Embryonic facial prominence (tissue), 1 donor: ENCODE data around the gene ANKRD17.
"Not testable (repeated sequence)": the region's sequence is repeated elsewhere in the genome, so short reads cannot be mapped to it uniquely, and the experiment has no call there.

Experiments used
- DNase-seq: peaks from one replicate; pipeline ENCODE4 v3.0.0-alpha.2; 2016; ENCODE audit errors: extremely low spot score

Gene ANKRD17

DNA sequence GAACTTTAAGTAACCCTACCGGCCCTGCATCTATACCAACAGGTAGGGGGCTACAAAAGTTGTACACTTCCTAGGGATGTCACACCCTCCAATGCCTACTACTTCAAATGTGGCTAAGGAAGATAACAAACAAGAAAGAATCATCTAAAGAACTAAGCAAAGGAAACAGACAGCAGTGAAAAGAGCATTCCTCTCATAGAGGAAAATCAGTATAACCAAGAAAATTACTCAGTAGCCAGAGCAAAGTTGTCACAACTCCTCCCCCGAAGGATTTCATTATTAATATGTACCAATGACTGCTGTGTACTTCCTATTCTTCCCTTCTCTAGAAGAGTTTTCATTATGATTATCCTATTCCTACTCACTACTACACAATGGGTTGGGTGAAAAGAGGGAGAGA is 12.6 kb downstream of the ANKRD17 start:
- no peak for DNase-seq

DNA sequence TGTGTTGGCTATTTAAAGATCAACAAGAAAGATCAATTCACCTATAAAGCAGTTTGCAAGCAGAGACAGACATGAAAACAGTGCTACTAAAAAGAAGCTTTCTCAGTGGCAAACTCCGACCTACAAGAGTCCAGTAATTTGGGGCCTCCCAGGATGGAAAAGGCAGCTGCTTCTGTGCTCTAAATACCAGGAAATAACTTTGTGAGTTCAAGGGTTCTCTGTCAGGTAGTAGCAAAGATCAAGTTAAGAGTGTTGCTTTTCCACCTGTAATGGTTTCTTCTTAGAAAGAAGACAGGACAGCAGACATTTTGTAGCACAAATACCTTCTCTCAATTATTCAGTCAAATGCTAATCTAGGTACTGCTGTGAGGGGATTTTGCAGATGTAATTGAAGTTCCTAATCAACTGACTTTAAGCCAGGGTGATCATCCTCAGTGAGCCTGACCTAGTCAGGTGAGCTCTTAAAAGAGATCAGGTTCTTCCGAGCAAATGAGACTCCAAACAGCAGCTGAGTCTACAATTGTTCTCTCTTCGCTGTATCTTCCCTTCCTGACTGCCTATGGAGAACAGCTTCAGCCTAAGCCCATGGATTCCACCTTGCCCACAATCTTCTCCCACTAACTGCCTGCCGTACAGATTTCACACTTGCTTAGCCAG is 13.5 kb downstream of the ANKRD17 start:
- DNase-seq, result no peak

GRCh38 chr4:73237044-73237443 is 21.6 kb downstream of the ANKRD17 start:
- DNase-seq, result no peak

GRCh38 chr4:73236151-73236550 is 22.4 kb downstream of the ANKRD17 start:
- DNase-seq, result no peak

DNA sequence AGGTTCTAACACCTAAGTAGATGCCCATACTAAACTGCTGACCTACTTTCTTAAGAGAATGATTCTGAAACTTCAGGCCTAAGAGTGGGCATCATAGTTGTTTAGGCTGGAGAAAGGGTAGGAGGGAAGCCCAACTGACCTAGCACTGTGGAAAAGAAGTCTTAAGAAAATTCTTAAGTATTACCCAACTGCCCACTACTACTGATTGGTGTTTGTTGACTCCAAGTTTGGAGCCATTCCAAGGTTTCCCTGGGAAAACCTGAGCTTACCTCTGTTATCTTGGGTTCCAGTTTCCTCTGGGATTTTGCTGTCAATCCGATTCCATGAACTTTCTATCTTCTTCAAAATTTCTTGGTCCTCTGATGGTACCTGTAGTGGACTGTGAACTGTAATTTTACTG is 23.9 kb downstream of the ANKRD17 start:
- no peak for DNase-seq

- DNase-seq, result no peak
Observed at GRCh38 chr4:73231518-73232487, 26.8 kb downstream of the ANKRD17 start.

GRCh38 chr4:73230865-73231517 is 27.6 kb downstream of the ANKRD17 start:
- no peak for DNase-seq

- DNase-seq, result not testable (repeated sequence)
Observed at GRCh38 chr4:73228800-73229199, 29.8 kb downstream of the ANKRD17 start.

DNA sequence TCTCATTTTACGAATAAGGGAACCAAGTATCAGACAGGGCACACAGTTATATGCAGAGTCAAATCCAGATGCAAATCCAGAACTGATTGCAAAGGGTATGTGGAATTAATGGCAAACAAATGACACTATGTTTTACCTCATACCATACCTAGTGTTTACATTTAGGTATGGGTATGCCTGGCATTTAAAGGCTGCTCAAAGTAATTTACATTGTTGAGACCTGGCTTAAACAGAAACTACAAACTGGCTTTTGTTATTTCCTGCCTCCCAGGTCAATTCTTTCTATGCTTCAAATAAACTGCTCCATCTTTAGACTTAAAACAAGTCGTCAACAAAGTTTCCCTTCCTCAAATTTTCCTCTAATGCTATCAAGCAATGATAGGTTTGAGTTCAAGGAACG is 33.7 kb downstream of the ANKRD17 start:
- DNase-seq, result no peak

DNA sequence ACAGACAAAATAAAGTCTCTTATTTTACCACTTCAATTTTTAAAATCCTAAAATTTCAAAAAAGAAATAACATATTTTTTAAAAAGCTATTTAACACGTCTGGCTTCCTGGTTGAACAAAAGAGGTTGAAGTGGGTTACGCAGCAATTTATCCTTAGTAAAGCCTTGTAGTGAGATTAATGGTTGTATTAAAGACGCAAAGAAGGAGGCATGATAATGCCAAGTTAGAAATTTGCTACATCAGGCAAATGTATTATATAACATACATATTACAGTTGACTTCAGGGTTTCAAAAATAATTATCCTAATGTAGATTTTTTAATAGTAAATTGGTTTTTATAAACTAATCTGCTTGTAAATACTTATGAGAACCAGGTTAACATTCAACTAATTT is 35.3 kb downstream of the ANKRD17 start:
- DNase-seq, result no peak

GRCh38 chr4:73222466-73223257 is 35.9 kb downstream of the ANKRD17 start:
- DNase-seq, result peak; percentile 88

DNA sequence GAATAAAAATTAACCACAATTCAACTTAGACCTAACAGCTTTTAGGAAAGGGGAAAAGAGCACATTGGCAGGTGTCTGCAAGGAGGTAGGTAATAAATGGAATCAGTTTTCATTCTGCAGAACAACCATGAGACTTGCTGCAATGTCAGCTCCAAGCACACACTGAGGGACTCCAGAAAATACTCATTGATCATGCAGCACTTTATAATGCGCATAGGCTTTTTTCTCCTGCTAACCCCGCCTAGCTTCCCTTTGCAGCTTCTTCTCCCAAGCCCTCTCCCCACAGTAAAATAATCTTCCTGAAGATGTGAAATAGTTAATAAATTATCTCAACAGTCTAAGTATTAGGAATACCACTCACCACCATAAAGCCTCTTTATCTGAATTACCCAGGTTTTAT is 36.9 kb downstream of the ANKRD17 start:
- DNase-seq, result no peak

DNA sequence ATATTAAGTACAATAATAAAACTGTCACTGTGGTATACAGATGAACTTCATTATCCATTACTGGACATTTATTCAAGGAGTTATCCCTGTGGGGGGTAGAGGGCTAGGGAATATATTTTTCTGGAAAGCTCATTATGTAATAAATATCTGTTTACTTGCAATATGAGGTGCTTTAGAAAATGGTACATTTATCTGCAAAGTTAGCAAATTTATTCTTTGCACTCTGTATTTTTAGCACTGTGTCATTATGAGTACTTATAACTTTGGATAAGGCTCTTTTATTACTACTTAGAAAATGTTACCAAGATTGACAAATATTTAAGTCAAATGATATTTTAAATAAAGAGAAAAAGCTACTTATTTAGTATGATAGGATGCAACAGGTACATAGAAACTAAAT is 37.8 kb downstream of the ANKRD17 start:
- DNase-seq, result no peak

GRCh38 chr4:73213916-73214653 is 44.5 kb downstream of the ANKRD17 start:
- no peak for DNase-seq

GRCh38 chr4:73212982-73213730 is 45.4 kb downstream of the ANKRD17 start:
- no peak for DNase-seq

DNA sequence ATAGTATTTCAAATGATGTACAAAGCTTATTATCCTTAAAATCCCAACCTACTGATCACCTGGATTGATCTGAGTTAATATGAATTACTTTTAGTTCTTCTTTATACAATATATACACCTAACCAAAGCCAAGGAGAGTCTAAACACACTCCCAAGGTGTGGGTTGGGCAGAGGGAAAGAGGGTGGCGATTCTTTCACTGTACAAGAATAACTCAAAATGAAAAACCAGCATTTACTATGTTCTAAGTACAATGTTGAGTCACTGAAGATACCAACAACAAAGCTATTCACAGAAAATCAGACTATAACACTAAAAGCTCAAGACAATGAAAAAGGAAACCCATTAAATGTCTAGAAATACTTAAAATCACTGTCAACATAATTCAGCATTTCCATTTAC is 46.6 kb downstream of the ANKRD17 start:
- DNase-seq, result no peak

- DNase-seq, result no peak
Observed at GRCh38 chr4:73208376-73208775, 50.2 kb downstream of the ANKRD17 start.

DNA sequence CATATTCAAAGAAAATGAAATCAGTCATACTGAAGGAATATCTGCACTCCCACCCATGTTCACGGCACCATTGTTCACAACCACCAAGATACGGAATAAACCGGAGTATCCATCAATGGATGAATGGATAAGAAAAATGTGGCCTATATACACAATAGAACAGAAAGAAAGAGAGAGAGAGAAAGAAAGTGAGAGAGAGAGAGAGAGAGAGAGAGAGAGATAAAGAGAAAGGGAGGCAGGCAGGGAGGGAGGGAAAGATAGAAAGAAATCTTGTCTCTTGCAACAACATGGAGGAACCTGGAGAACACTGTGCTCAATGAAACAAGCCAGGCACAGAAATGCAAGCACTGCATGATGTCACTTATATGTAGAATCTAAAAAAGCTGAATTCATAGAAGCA is 52.4 kb downstream of the ANKRD17 start:
- DNase-seq, result no peak

DNA sequence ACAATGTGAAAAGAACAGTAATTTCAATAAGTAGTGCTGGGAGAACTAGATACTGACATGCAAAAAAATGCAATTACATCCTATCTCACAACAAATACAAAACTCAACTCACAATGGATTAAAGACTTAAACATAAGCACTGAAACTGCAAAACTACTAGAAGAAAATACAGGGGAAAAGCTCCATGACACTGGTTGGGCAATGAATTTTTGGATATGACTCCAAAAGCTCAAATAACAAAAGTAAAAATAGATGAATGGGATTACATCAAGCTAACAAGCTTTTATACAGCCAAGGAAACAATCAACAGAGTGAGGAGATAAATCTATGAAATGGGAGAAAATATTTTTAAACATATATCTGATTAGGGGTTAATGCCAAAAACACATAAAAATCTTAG is 53.1 kb downstream of the ANKRD17 start:
- DNase-seq, result no peak

GRCh38 chr4:73203976-73204375 is 54.6 kb downstream of the ANKRD17 start:
- DNase-seq, result not testable (repeated sequence)
